IMR-90 (cell line): Measurements from ENCODE around the gene AGT. TPM values are rescaled to one million over a fixed set of nuclear protein-coding genes. Genes with fewer than 3 reads are reported as not detected.
A peak's percentile ranks its signal among the peaks of the same experiment; 100 is the strongest.

Experiments
- ATAC-seq: fragments of 200-7000 bp; cut with Tn5 transposase; 2 replicates; pipeline ENCODE4 v1.9.1; 2020; ENCODE audit warnings: low read depth, mild to moderate bottlenecking, moderate library complexity
- BruUV-seq: library from RNA; stranded (reverse); fragments of 400-500 nt; replicated peaks from 2 replicates; lab custom pipeline; 2021; lab: Mats Ljungman, UMichigan
- CTCF ChIA-PET: fragments of 300-600 bp; formaldehyde crosslinking; extraction: SDS; loops from one replicate; lab custom pipeline; 2021; ENCODE audit warnings: antibody characterized with exemption; lab: Yijun Ruan, JAX
- POLR2A ChIA-PET: fragments of 300-600 bp; sonication (Branson Sonifier 250); formaldehyde crosslinking; loops from one replicate; lab custom pipeline; 2022; ENCODE audit warnings: antibody characterized with exemption; ENCODE audit not compliant: unreplicated experiment; lab: Charles Lee
- DNase-seq: peaks from one replicate; pipeline ENCODE4 v3.0.0; 2013
- H2AFZ ChIP-seq: replicated peaks from 2 replicates; pipeline ENCODE3; 2013; ENCODE audit warnings: low read length, mild to moderate bottlenecking; ENCODE audit not compliant: poor library complexity
- H2AK5ac ChIP-seq: 2 replicates; pipeline ENCODE4 v1.6.1; 2013; ENCODE audit warnings: low read depth, low read length, inconsistent platforms
- H2AK9ac ChIP-seq: replicated peaks from 2 replicates; pipeline ENCODE3; 2013; ENCODE audit warnings: mild to moderate bottlenecking, low read depth, low read length, moderate library complexity; ENCODE audit not compliant: poor library complexity
- H2BK120ac ChIP-seq: 2 replicates; pipeline ENCODE4 v1.6.1; 2013; ENCODE audit warnings: low read depth, low read length, inconsistent platforms
- H2BK15ac ChIP-seq: 3 replicates; pipeline ENCODE4 v1.6.1; 2013; ENCODE audit warnings: low read depth, low read length, inconsistent platforms
- H2BK20ac ChIP-seq: 2 replicates; pipeline ENCODE4 v1.6.1; 2013; ENCODE audit warnings: low read depth, mild to moderate bottlenecking, inconsistent platforms, low read length, moderate library complexity
- H2BK5ac ChIP-seq: 2 replicates; pipeline ENCODE4 v1.6.1; 2013; ENCODE audit warnings: mild to moderate bottlenecking, low read depth, low read length, inconsistent platforms; ENCODE audit not compliant: poor library complexity, severe bottlenecking
- H3K14ac ChIP-seq: replicated peaks from 2 replicates; pipeline ENCODE4 v1.6.1; 2013; ENCODE audit warnings: low read depth, low read length, inconsistent platforms
- H3K18ac ChIP-seq: 2 replicates; pipeline ENCODE4 v1.6.1; 2013; ENCODE audit warnings: low read depth, low read length, control low read depth
- H3K23ac ChIP-seq: 2 replicates; pipeline ENCODE4 v1.6.1; 2013; ENCODE audit warnings: low read depth, low read length, inconsistent platforms
- H3K27ac ChIP-seq: 2 replicates; pipeline ENCODE4 v1.5.1; 2013; ENCODE audit warnings: mild to moderate bottlenecking, control low read depth, low read length; ENCODE audit not compliant: insufficient read depth
- H3K27me3 ChIP-seq: 2 replicates; pipeline ENCODE4 v1.6.1; 2013; ENCODE audit warnings: low read length; ENCODE audit not compliant: control insufficient read depth, insufficient read depth
- H3K36me3 ChIP-seq: 2 replicates; pipeline ENCODE4 v1.6.1; 2013; ENCODE audit warnings: low read length, mixed read lengths; ENCODE audit not compliant: control insufficient read depth, insufficient read depth
- H3K4ac ChIP-seq: 2 replicates; pipeline ENCODE4 v1.6.1; 2013; ENCODE audit warnings: low read depth, low read length, inconsistent platforms
- H3K4me1 ChIP-seq: 2 replicates; pipeline ENCODE4 v1.6.1; 2013; ENCODE audit warnings: low read length, mixed read lengths; ENCODE audit not compliant: control insufficient read depth, insufficient read depth
- H3K4me2 ChIP-seq: 2 replicates; pipeline ENCODE4 v1.6.1; 2013; ENCODE audit warnings: low read depth, mild to moderate bottlenecking, control low read depth, low read length, moderate library complexity
- H3K4me3 ChIP-seq: 2 replicates; pipeline ENCODE4 v1.5.1; 2013; ENCODE audit warnings: low read depth, mild to moderate bottlenecking, control low read depth, low read length, moderate library complexity; ENCODE audit not compliant: insufficient read depth
- H3K56ac ChIP-seq: 2 replicates; pipeline ENCODE4 v1.6.1; 2013; ENCODE audit warnings: low read length, inconsistent platforms; ENCODE audit not compliant: insufficient read depth; ENCODE audit errors: extremely low read depth
- H3K79me1 ChIP-seq, 2 experiments: 2 replicates each; pipeline ENCODE4 v1.6.1; 2013; ENCODE audit warnings: low read length in 2 of 2, inconsistent platforms in 1 of 2, low read depth in 1 of 2
- H3K9ac ChIP-seq: 2 replicates; pipeline ENCODE4 v1.6.1; 2013; ENCODE audit warnings: low read depth, low read length, control low read depth
- H3K9me1 ChIP-seq: 2 replicates; pipeline ENCODE4 v1.6.1; 2013; ENCODE audit warnings: low read length, inconsistent platforms; ENCODE audit not compliant: insufficient read depth
- H3K9me3 ChIP-seq: 2 replicates; pipeline ENCODE4 v1.6.1; 2013; ENCODE audit warnings: low read length; ENCODE audit not compliant: control insufficient read depth, insufficient read depth
- H4K20me1 ChIP-seq: 2 replicates; pipeline ENCODE4 v1.6.1; 2013; ENCODE audit warnings: low read length, inconsistent platforms; ENCODE audit not compliant: insufficient read depth
- H4K5ac ChIP-seq: 2 replicates; pipeline ENCODE4 v1.6.1; 2013; ENCODE audit warnings: mild to moderate bottlenecking, low read depth, low read length, control low read depth
- H4K8ac ChIP-seq, 2 experiments: 2 replicates each; pipeline ENCODE4 v1.6.1; 2013; ENCODE audit warnings: low read depth in 2 of 2, low read length in 2 of 2, control low read depth in 1 of 2, inconsistent platforms in 1 of 2
- H4K91ac ChIP-seq: 2 replicates; pipeline ENCODE4 v1.6.1; 2013; ENCODE audit warnings: low read depth, low read length, inconsistent platforms; ENCODE audit not compliant: insufficient read depth
- FOS ChIP-seq: fragments of 150-350 bp; IDR thresholded peaks from 2 replicates; pipeline ENCODE4 v1.6.1; 2016; ENCODE audit warnings: low read depth, low read length
- USF2 ChIP-seq: fragments of 150-350 bp; IDR thresholded peaks from 2 replicates; pipeline ENCODE4 v1.6.1; 2017; ENCODE audit warnings: mild to moderate bottlenecking, antibody characterized with exemption, low read length, low read depth
- WGBS, 2 experiments: methylation state at CpG; one replicate each; pipeline versions ENCODE4 v1.1.5 to v1.1.7; 2013; ENCODE audit warnings: missing lambda C conversion rate in 2 of 2; ENCODE audit not compliant: insufficient read length in 1 of 2; ENCODE audit errors: extremely low coverage in 2 of 2; 5-methylcytosine and 5-hydroxymethylcytosine counted together
- dilution Hi-C: fragments of 300-500 bp; cut with HindIII; formaldehyde crosslinking; loops from one replicate; pipeline ENCODE4 v1.14.3; 2018; ENCODE audit warnings: low sequenced_read_pairs; ENCODE audit not compliant: unreplicated experiment
- in situ Hi-C: fragments of 300-500 bp; cut with MboI; formaldehyde crosslinking; loops from 3 replicates; pipeline ENCODE4 v1.14.3; 2019; ENCODE audit warnings: low sequenced_read_pairs, inconsistent platforms, mixed read lengths
- intact Hi-C: fragments of 100-400 bp; cut with micrococcal nuclease; formaldehyde crosslinking; loops from 2 replicates; pipeline ENCODE4 v1.10.0; 2022
- polyA plus RNA-seq, 3 experiments: library from polyadenylated mRNA; depleted of rRNA; stranded (reverse); fragments of >200 nt; gene quantifications; 2 replicates each; pipeline ENCODE4 v1.2.3, GENCODE V29; 2012; ENCODE audit warnings: low replicate concordance in 1 of 3
- total RNA-seq: library from RNA; depleted of rRNA; stranded (reverse); fragments of >200 nt; gene quantifications from 2 replicates; pipeline ENCODE4 v1.2.3, GENCODE V29; 2012

Gene AGT
- total and polyA plus RNA-seq, 2 of the 4 experiments (the other 2 are of a cell fraction): 0.18 to 0.34 TPM

DNA sequence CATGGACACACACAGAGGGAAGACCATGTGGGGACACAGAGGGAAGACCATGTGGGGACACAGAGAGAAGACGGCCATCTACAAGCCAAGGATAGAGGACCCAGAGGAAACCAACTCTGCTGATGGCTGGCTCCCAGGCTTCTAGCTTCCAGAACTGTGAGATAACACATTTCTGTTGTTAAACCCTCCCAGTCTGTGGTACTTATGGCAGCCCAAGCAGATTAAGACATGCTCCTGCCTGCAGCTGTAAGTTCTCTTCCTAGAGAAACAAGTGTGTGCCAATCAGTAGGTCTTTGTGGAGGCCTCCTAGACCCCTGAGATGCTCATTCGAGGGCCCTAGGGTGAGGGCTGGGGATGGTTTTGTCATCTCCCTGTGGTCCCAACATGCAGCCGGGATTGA is 2.7 kb downstream of the AGT start:
- H3K14ac ChIP-seq: no peak overlapping the region
- H2BK20ac ChIP-seq: no peak overlapping the region
- intact Hi-C loops: loop anchor here (5.0 kb wide), 1 partner anchor 41 kb away; no protein-coding TSS in a partner anchor
- H4K5ac ChIP-seq: no peak overlapping the region
- no peak overlapping the region for H2BK15ac ChIP-seq
- H3K4me1 ChIP-seq: peaks cover 9% of the 10 kb centered on the region
- peak; percentile 5 for DNase-seq
- TF ChIP-seq FOS (no peak), USF2 (no peak)
- ChIA-PET POLR2A (no interaction called here), CTCF (no interaction called here)
- H2AK5ac ChIP-seq: no peak overlapping the region
- H3K56ac ChIP-seq: no peak overlapping the region
- dilution Hi-C loops: no loop called here
- no peak overlapping the region for H3K18ac ChIP-seq
- H3K4ac ChIP-seq: no peak overlapping the region
- no peak overlapping the region for H3K4me2 ChIP-seq
- H4K91ac ChIP-seq: no peak overlapping the region
- H3K36me3 ChIP-seq: no peaks in the 10 kb centered on the region
- H3K4me3 ChIP-seq: no peak overlapping the region
- no peak overlapping the region for H3K27ac ChIP-seq
- H2BK5ac ChIP-seq: no peak overlapping the region
- no peak for ATAC-seq
- in situ Hi-C loops: no loop called here
- H2AK9ac ChIP-seq: no peak overlapping the region
- no TSS peak for BruUV-seq
- no peak overlapping the region for H3K9ac ChIP-seq
- peaks cover 4% of the 10 kb centered on the region; the same call in 1 of the 2 replicates for H3K9me1 ChIP-seq
- no peak overlapping the region for H3K23ac ChIP-seq
- H4K8ac ChIP-seq: no peak overlapping the region
- no peaks in the 10 kb centered on the region for H4K20me1 ChIP-seq
- H2AFZ ChIP-seq: peak overlapping the region; percentile 58
- H3K9me3 ChIP-seq: no peaks in the 10 kb centered on the region
- H3K79me1 ChIP-seq: no peaks in the 10 kb centered on the region
- H2BK120ac ChIP-seq: no peak overlapping the region
- WGBS, 2 experiments: no CpG with 5 or more reads among the region's 3 CpGs
- H3K27me3 ChIP-seq: peaks cover 7% of the 10 kb centered on the region; the same call in 1 of the 2 replicates
